K562 (cell line): ENCODE measurements around the gene PCBD1. TPM values are rescaled to one million over a fixed set of nuclear protein-coding genes. Genes with fewer than 3 reads are reported as not detected.
A peak's percentile ranks its signal among the peaks of the same experiment; 100 is the strongest.

Experiments used
- ERF ChIP-seq: fragments of 450-650 bp; formaldehyde crosslinking; IDR thresholded peaks from 2 replicates; pipeline ENCODE4 v1.4.0; 2020; ENCODE audit warnings: mild to moderate bottlenecking, mixed read lengths
- FOS ChIP-seq: IDR thresholded peaks from 3 replicates; pipeline ENCODE4 v1.6.1; 2011; ENCODE audit not compliant: insufficient read length; ENCODE audit errors: extremely low read depth
- GATA2 ChIP-seq: sonication (generic); formaldehyde crosslinking; IDR thresholded peaks from 2 replicates; pipeline ENCODE4 v1.4.0; 2020; ENCODE audit warnings: mild to moderate bottlenecking, missing genetic modification reagents
- HDAC1 ChIP-seq, 2 experiments: fragments of 450-650 bp; IDR thresholded peaks; 2 replicates each; pipeline ENCODE4 v1.6.1; 2016 to 2017; ENCODE audit warnings: inconsistent platforms in 1 of 2, mild to moderate bottlenecking in 1 of 2, moderate library complexity in 1 of 2
- HLTF ChIP-seq: fragments of 450-650 bp; IDR thresholded peaks from 2 replicates; pipeline ENCODE4 v1.6.1; 2016
- JUND ChIP-seq, 2 experiments: IDR thresholded peaks; 2 replicates in 1 of 2; 3 replicates in 1 of 2; pipeline ENCODE4 v1.6.1; 2011; ENCODE audit warnings: borderline replicate concordance in 2 of 2, low read depth in 2 of 2, low read length in 2 of 2, improper control_type of control experiment in 1 of 2, missing biosample characterization in 1 of 2, missing genetic modification characterization in 1 of 2, missing genetic modification reagents in 1 of 2
- KLF10 ChIP-seq: fragments of 250-450 bp; sonication (Bioruptor Pico); IDR thresholded peaks from 2 replicates; pipeline ENCODE4 v1.6.1; 2021; ENCODE audit warnings: matching md5 sums
- PCBP1 ChIP-seq: fragments of 200-400 bp; formaldehyde crosslinking; IDR thresholded peaks from 2 replicates; pipeline ENCODE4 v1.6.1; 2018; ENCODE audit warnings: mild to moderate bottlenecking, low read depth, low read length; ENCODE audit not compliant: poor library complexity, severe bottlenecking
- RUNX1 ChIP-seq: sonication (generic); IDR thresholded peaks from 2 replicates; pipeline ENCODE4 v1.6.1; 2016; ENCODE audit warnings: antibody characterized with exemption, low read depth
- SAFB2 ChIP-seq: fragments of 200-400 bp; formaldehyde crosslinking; IDR thresholded peaks from 2 replicates; pipeline ENCODE4 v1.6.1; 2018; ENCODE audit warnings: borderline replicate concordance, low read length, low read depth, moderate library complexity; ENCODE audit not compliant: severe bottlenecking
- SRF ChIP-seq, 2 experiments: fragments of 250-450, 450-650 bp in 1 of 2; sonication (Bioruptor Pico) in 1 of 2; sonication (generic) in 1 of 2; formaldehyde crosslinking; IDR thresholded peaks; 2 replicates each; pipeline versions ENCODE4 v1.5.0 to v1.5.1; 2020 to 2022; ENCODE audit warnings: mild to moderate bottlenecking in 1 of 2, missing genetic modification reagents in 1 of 2
- ZNF165 ChIP-seq: fragments of 250-450 bp; sonication (Bioruptor Pico); IDR thresholded peaks from 2 replicates; pipeline ENCODE4 v1.4.0; 2020; ENCODE audit warnings: borderline replicate concordance
- ZNF696 ChIP-seq: fragments of 250-450 bp; sonication (Bioruptor Pico); conservative IDR thresholded peaks from 2 replicates; pipeline ENCODE4 v1.4.0; 2020; ENCODE audit warnings: mild to moderate bottlenecking, moderate library complexity
- ZNF778 ChIP-seq: fragments of 450-650 bp; formaldehyde crosslinking; IDR thresholded peaks from 2 replicates; pipeline ENCODE4 v1.4.0; 2020; ENCODE audit warnings: mild to moderate bottlenecking, moderate library complexity
- ZNF79 ChIP-seq: fragments of 250-450 bp; sonication (Bioruptor Pico); IDR thresholded peaks from 2 replicates; pipeline ENCODE4 v1.4.0; 2020; ENCODE audit warnings: low read depth, mild to moderate bottlenecking, moderate library complexity
- polyA plus RNA-seq, 8 experiments: library from polyadenylated mRNA; depleted of rRNA in 4 of 8; stranded (reverse) in 5 of 8; unstranded in 3 of 8; fragments of >200 nt; fragmentation: Nextera tagmentation in 2 of 8; fragmentation: Illumina TruSeq in 1 of 8; extraction: Ambion mirVana in 2 of 8; extraction: Trizol in 1 of 8; gene quantifications; 2 replicates each; pipeline versions ENCODE4 v1.2.1 to v1.2.3, GENCODE V29; 2011 to 2014; ENCODE audit warnings: inconsistent platforms in 1 of 8, missing spikeins in 1 of 8
- total RNA-seq, 7 experiments: library from RNA; depleted of rRNA in 6 of 7; stranded (reverse); fragments of >200 nt in 6 of 7; fragmentation: Illumina TruSeq in 2 of 7; extraction: Trizol in 2 of 7; gene quantifications; 2 replicates each; pipeline versions ENCODE4 v1.2.1 to v1.2.3, GENCODE V29; 2011 to 2021; ENCODE audit warnings: low replicate concordance in 1 of 7
- TF ChIP-seq, protein P1 (sequence below): sonication (generic); formaldehyde crosslinking; IDR thresholded peaks from 2 replicates; pipeline ENCODE4 v1.8.1; 2023; ENCODE audit warnings: missing genetic modification reagents, mild to moderate bottlenecking, borderline replicate concordance
- TF ChIP-seq, protein P2 (sequence below): IDR thresholded peaks from 2 replicates; pipeline ENCODE4 v1.6.1; 2012; ENCODE audit warnings: low read depth, low read length, improper control_type of control experiment, borderline replicate concordance
- TF ChIP-seq, protein P3 (sequence below): sonication (generic); formaldehyde crosslinking; IDR thresholded peaks from 2 replicates; pipeline ENCODE4 v1.8.0; 2022; ENCODE audit warnings: mild to moderate bottlenecking, missing genetic modification reagents, borderline replicate concordance

Gene PCBD1
- total and polyA plus RNA-seq, 9 of the 15 experiments (the other 6 are each of a cell fraction or from before 2014, with no cell fraction given): 14.6 to 109 (median 57.0) TPM

DNA sequence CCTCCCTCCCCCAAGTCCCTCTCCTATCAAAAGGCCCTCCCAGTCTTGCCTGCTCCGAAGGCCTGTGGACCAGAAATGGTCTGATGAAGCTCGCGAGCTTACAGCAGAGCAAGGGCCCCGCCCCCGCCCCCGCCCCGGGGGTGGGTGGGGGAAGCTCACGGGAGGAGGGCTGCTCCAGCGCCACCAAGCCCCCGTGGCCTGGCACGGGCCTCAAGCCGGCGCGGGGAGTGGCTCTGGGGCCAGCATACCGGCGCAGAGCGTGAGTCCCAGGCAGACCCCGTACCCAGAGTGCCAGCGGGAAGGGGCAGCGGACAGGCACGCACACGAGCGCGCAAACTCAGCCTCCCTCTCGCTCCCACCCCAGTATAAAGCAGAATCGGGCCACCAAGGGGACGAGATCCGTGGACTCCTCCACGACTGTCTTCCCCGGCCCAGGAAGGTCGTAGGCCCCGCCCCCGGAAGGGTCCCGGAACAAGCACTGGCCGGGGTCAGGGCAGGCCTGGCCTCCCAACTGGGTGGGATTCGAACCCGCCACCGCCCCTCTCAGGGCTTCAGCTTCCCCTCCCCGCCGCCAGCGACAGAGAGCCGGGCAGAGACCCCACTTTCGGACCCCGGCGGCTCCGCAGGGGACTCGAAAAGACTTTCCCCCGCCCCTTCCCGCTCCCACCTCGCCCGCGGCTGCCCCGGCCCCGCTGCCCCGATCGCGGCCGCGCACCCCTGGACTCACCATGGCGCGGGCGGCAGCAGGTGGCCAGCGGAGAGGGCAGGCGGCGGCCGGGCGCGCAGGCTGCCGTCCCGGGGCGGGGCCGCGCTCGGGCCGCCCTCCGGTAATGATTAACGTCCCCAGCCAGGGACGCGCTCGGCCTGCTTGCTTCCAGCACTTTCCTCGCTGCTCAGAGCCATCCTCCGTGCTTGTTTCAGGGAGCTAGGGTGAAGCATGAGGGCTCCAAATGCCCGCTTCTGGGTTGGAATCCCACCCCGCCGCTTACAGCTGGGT lies at the start of gene PCBD1 (continued):
- TF ChIP-seq, protein P1, sequence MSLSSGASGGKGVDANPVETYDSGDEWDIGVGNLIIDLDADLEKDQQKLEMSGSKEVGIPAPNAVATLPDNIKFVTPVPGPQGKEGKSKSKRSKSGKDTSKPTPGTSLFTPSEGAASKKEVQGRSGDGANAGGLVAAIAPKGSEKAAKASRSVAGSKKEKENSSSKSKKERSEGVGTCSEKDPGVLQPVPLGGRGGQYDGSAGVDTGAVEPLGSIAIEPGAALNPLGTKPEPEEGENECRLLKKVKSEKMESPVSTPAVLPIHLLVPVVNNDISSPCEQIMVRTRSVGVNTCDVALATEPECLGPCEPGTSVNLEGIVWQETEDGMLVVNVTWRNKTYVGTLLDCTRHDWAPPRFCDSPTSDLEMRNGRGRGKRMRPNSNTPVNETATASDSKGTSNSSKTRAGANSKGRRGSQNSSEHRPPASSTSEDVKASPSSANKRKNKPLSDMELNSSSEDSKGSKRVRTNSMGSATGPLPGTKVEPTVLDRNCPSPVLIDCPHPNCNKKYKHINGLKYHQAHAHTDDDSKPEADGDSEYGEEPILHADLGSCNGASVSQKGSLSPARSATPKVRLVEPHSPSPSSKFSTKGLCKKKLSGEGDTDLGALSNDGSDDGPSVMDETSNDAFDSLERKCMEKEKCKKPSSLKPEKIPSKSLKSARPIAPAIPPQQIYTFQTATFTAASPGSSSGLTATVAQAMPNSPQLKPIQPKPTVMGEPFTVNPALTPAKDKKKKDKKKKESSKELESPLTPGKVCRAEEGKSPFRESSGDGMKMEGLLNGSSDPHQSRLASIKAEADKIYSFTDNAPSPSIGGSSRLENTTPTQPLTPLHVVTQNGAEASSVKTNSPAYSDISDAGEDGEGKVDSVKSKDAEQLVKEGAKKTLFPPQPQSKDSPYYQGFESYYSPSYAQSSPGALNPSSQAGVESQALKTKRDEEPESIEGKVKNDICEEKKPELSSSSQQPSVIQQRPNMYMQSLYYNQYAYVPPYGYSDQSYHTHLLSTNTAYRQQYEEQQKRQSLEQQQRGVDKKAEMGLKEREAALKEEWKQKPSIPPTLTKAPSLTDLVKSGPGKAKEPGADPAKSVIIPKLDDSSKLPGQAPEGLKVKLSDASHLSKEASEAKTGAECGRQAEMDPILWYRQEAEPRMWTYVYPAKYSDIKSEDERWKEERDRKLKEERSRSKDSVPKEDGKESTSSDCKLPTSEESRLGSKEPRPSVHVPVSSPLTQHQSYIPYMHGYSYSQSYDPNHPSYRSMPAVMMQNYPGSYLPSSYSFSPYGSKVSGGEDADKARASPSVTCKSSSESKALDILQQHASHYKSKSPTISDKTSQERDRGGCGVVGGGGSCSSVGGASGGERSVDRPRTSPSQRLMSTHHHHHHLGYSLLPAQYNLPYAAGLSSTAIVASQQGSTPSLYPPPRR (CRISPR knock-in tag): no peak
- TF ChIP-seq ZNF165 (CRISPR knock-in tag) (no peak), FOS (no peak), ZNF778 (CRISPR knock-in tag) (no peak), GATA2 (CRISPR knock-in tag) (no peak), SAFB2 (no peak), RUNX1 (no peak), PCBP1 (no peak), ZNF696 (no peak), ERF (no peak), HDAC1 (IDR thresholded peaks at IDR 0.05) (peak in 1 of 2 experiments; percentile 90; a peak in 2 of 4 replicates), SRF (CRISPR knock-in tag; IDR thresholded peaks at IDR 0.05) (no peak; a peak in 2 of 4 replicates), JUND (IDR thresholded peaks at IDR 0.05; ENCODE audit: borderline replicate concordance, low read depth, low read length) (no peak), JUND (tag; IDR thresholded peaks at IDR 0.05; ENCODE audit: borderline replicate concordance, low read depth, low read length) (no peak), ZNF79 (CRISPR knock-in tag) (no peak), KLF10 (CRISPR knock-in tag) (no peak), HLTF (no peak)
- TF ChIP-seq, protein P2, sequence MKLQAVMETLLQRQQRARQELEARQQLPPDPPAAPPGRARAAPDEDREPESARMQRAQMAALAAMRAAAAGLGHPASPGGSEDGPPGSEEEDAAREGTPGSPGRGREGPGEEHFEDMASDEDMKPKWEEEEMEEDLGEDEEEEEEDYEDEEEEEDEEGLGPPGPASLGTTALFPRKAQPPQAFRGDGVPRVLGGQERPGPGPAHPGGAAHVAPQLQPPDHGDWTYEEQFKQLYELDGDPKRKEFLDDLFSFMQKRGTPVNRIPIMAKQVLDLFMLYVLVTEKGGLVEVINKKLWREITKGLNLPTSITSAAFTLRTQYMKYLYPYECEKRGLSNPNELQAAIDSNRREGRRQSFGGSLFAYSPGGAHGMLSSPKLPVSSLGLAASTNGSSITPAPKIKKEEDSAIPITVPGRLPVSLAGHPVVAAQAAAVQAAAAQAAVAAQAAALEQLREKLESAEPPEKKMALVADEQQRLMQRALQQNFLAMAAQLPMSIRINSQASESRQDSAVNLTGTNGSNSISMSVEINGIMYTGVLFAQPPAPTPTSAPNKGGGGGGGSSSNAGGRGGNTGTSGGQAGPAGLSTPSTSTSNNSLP: no peak
- TF ChIP-seq, protein P3, sequence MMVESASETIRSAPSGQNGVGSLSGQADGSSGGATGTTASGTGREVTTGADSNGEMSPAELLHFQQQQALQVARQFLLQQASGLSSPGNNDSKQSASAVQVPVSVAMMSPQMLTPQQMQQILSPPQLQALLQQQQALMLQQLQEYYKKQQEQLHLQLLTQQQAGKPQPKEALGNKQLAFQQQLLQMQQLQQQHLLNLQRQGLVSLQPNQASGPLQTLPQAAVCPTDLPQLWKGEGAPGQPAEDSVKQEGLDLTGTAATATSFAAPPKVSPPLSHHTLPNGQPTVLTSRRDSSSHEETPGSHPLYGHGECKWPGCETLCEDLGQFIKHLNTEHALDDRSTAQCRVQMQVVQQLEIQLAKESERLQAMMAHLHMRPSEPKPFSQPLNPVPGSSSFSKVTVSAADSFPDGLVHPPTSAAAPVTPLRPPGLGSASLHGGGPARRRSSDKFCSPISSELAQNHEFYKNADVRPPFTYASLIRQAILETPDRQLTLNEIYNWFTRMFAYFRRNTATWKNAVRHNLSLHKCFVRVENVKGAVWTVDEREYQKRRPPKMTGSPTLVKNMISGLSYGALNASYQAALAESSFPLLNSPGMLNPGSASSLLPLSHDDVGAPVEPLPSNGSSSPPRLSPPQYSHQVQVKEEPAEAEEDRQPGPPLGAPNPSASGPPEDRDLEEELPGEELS (CRISPR knock-in tag): no peak
